BJ (cell line): ENCODE measurements around the gene WBP1. TPM values are rescaled to one million over a fixed set of nuclear protein-coding genes. Genes with fewer than 3 reads are reported as not detected.
A peak's percentile ranks its signal among the peaks of the same experiment; 100 is the strongest.
"Not testable (repeated sequence)": the region's sequence is repeated elsewhere in the genome, so short reads cannot be mapped to it uniquely, and the experiment has no call there.

Experiments
- CTCF ChIA-PET: fragments of 350-600 bp; formaldehyde crosslinking; extraction: SDS; loops from one replicate; lab custom pipeline; 2021; ENCODE audit warnings: antibody characterized with exemption, inconsistent platforms; lab: Yijun Ruan, JAX
- POLR2A ChIA-PET: fragments of 300-600 bp; sonication (Branson Sonifier 250); formaldehyde crosslinking; extraction: SDS; loops from one replicate; lab custom pipeline; 2021; ENCODE audit warnings: antibody characterized with exemption; lab: Charles Lee
- DNase-seq: peaks from one replicate; pipeline ENCODE4 v3.0.0-alpha.2; 2011; ENCODE audit warnings: low read depth
- H3K27me3 ChIP-seq: 2 replicates; pipeline ENCODE4 v1.6.0; 2011; ENCODE audit warnings: low read length; ENCODE audit not compliant: control insufficient read depth, insufficient read depth
- H3K36me3 ChIP-seq: 2 replicates; pipeline ENCODE4 v1.5.1; 2011; ENCODE audit warnings: low read length; ENCODE audit not compliant: control insufficient read depth, insufficient read depth
- H3K4me3 ChIP-seq: 2 replicates; pipeline ENCODE4 v1.5.1; 2011; ENCODE audit warnings: low read depth, mild to moderate bottlenecking, control low read depth, low read length
- polyA plus RNA-seq: library from polyadenylated mRNA; depleted of rRNA; stranded (reverse); fragments of >200 nt; gene quantifications from 2 replicates; pipeline ENCODE4 v1.2.3, GENCODE V29; 2011
- TF ChIP-seq, protein P1 (sequence below): IDR thresholded peaks from 2 replicates; pipeline ENCODE4 v1.5.1; 2011; ENCODE audit warnings: low read depth, mild to moderate bottlenecking, control low read depth, inconsistent platforms, low read length, moderate library complexity; ENCODE audit not compliant: insufficient read depth

WBP1 gene
- polyA plus RNA-seq, 1 experiment, result 92.0 TPM

DNA sequence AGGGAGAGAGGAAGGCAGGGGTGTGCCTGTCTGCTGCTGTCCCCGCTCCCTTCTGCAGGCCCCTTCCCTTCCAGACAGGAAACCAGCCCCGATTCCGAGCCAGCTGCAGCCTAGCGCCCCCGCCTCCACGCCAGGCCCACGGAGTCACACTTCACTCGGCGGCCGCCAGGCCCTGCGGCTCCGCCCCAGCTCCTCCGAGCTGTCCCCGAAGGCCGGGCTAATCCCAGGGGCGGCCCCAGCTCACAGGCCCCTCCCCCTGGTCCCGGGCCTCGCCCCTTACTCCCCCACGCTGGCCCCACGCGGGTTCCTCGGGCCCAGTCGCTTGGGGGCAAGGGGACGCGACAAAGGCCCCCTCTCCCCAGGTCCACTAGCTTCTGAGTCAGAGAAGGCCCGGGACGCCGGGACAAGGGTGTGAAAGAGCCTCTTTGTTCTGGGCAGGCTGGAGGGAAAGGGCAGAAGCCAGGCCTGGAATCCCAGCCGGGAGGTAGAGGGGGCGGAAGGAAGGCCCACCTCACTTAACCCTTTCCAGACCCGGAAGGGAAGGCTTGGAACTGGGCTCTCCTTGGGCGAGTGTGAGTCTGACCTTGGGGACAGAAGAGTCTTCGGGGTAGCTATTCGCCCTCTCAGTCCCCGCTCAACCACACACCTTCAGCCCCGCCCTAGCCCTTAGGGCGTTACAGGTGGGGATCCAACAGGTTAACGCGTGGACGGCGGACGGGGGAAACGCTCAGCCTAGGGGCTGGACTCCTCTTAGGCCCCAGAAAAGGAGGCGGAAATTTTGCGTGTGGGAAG is 17.7 kb upstream of the WBP1 start:
- no peak for DNase-seq
- CTCF ChIA-PET, result interaction anchor here (0.5 to 2.2 kb wide), 4 partner anchors 13 to 149 kb away, joined by 3 to 10 read pairs (median 3); no protein-coding TSS in a partner anchor

DNA sequence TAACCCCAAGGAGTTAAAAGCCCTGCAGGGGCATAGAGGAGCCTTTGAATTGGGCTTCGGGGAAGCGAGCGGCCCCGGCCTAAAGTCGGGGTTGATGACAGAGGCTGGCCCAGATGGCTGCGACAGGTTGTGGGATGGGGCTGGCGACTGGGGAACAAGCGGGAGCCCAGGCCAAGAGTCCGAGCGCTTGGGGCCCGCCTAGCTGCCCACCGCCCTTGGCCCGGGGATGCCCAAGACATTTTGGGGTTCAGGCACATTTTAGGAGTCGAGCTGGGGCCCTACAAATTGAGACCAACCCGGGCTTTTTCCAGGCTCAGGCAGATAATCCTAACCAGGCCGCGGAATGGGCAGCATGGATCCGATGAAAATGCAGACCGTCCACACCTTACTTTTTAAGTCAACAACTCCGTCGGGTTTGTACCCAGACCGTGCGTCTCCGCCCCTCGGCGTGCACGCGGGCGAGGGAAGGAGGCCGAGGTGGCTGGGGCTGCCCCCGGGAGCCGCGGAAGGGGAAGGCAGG is 17.0 kb upstream of the WBP1 start:
- H3K4me3 ChIP-seq, result no peak overlapping the region

More for the DNA sequence above, 17.7 kb upstream of the WBP1 start:
- H3K27me3 ChIP-seq, result peaks cover 10% of the 10 kb centered on the region
- TF ChIP-seq, protein P1, sequence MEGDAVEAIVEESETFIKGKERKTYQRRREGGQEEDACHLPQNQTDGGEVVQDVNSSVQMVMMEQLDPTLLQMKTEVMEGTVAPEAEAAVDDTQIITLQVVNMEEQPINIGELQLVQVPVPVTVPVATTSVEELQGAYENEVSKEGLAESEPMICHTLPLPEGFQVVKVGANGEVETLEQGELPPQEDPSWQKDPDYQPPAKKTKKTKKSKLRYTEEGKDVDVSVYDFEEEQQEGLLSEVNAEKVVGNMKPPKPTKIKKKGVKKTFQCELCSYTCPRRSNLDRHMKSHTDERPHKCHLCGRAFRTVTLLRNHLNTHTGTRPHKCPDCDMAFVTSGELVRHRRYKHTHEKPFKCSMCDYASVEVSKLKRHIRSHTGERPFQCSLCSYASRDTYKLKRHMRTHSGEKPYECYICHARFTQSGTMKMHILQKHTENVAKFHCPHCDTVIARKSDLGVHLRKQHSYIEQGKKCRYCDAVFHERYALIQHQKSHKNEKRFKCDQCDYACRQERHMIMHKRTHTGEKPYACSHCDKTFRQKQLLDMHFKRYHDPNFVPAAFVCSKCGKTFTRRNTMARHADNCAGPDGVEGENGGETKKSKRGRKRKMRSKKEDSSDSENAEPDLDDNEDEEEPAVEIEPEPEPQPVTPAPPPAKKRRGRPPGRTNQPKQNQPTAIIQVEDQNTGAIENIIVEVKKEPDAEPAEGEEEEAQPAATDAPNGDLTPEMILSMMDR, result peak; percentile 31; the same call in 1 of the 2 replicates
- no peaks in the 10 kb centered on the region; the same call in 1 of the 2 replicates for H3K36me3 ChIP-seq
- POLR2A ChIA-PET, result no interaction called here
- peak overlapping the region; percentile 69 for H3K4me3 ChIP-seq

GRCh38 chr2:74441690-74442482 is 16.4 kb upstream of the WBP1 start, which contains the start of gene RTKN:
Gene RTKN, minus strand, starts transcription at chr2:74441937. Its CDS starts 121 bp downstream, at chr2:74441816.
- no peak for DNase-seq
- POLR2A ChIA-PET, result no interaction called here
- CTCF ChIA-PET, result interaction anchor here (0.7 to 2.2 kb wide), 3 partner anchors 12 to 1003 kb away, joined by 3 to 10 read pairs (median 3); no protein-coding TSS in a partner anchor
- Histone ChIP-seq H3K4me3 (peak within 1 kb of the TSS; percentile 69), H3K27me3 (peaks cover 10% of the 10 kb centered on the region), H3K36me3 (no peaks in the 10 kb centered on the region)
- TF ChIP-seq, protein P1, result no peak

More for the DNA sequence above, 17.0 kb upstream of the WBP1 start:
- DNase-seq, result no peak
- CTCF ChIA-PET, result interaction anchor here (0.8 to 2.2 kb wide), 2 partner anchors 14 to 148 kb away, joined by 3 to 10 read pairs; no protein-coding TSS in a partner anchor
- Histone ChIP-seq H3K36me3 (no peaks in the 10 kb centered on the region; the same call in 1 of the 2 replicates), H3K27me3 (peaks cover 10% of the 10 kb centered on the region)
- POLR2A ChIA-PET, result no interaction called here
- TF ChIP-seq, protein P1, result no peak

GRCh38 chr2:74442483-74443297 is 15.5 kb upstream of the WBP1 start:
- H3K4me3 ChIP-seq, result not testable (repeated sequence)
- CTCF ChIA-PET, result interaction anchor here (0.7 to 0.9 kb wide), 2 partner anchors 12 to 1004 kb away, joined by 3 read pairs; no protein-coding TSS in a partner anchor

More at GRCh38 chr2:74442483-74443297, 15.5 kb upstream of the WBP1 start:
- H3K36me3 ChIP-seq, POLR2A ChIA-PET, DNase-seq: not testable (repeated sequence)
- peaks cover 10% of the 10 kb centered on the region for H3K27me3 ChIP-seq
